ENCODE data around the gene ZNF17.

ZNF17 gene

DNA sequence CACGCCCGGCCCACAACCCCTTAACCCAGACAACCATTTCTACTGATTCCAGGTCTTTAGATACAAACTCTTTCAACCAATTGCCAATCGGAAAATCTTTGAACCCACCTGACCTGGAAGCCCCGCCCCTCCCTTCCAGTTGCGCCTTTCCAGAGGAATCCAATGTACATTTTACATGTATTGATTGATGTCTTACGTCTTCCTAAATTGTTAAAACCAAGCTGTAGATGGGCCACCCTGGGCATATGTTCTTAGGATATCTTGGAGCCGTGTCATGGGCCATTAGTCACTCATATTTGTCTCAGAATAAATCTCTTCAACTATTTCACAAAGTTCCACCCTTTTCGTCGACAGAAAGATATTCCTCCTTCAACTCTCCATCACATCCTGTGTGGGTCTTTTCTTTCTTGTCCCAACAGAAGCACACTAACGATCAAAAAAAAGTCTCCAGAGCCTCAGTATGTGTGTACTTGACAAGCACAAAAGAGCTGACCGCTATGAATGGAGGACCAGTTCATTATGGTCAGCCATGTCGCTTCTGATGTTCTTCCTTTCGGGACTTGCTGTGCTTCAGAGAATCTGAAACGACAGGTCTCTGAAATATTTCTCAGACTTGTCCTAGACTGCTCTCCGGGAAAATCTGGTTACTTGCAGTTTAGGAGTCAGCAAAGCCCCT, 23.6 kb downstream of the ZNF17 start:
- DNase-seq, result no peak

GRCh38 chr19:57435062-57435978, 24.4 kb downstream of the ZNF17 start, which contains the start of gene ZNF749:
TSS of gene ZNF749 (plus strand) at chr19:57435325. CDS start at chr19:57435579, 254 bp downstream.
- DNase-seq, result peak; percentile 94

- DNase-seq, result no peak
These were observed 25.5 kb downstream of the ZNF17 start for GRCh38 chr19:57436417-57436816.

DNA sequence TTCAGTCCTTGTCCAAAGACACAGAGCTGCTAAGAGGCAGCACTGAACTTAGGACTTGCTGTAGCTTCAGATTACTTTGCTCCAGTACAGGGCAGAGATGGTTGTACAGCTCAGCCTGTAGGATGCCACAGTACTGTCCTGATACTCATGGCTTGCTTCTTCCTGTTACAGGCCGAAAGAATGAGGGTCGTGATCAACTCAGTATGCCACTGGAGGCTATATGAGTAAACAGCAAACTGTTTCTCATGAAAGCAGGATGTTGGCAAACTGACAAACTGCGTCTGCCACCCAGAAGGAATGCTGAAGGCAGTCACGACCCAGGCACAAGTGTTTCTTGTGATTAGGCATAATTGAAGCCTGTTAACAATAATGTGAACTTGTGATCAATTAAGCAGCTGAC, 27.0 kb downstream of the ZNF17 start:
- no peak for DNase-seq

- no peak for DNase-seq
These were observed 28.0 kb downstream of the ZNF17 start for GRCh38 chr19:57438925-57439324.

- no peak for DNase-seq
These were observed 31.2 kb downstream of the ZNF17 start for GRCh38 chr19:57441979-57442752.

DNA sequence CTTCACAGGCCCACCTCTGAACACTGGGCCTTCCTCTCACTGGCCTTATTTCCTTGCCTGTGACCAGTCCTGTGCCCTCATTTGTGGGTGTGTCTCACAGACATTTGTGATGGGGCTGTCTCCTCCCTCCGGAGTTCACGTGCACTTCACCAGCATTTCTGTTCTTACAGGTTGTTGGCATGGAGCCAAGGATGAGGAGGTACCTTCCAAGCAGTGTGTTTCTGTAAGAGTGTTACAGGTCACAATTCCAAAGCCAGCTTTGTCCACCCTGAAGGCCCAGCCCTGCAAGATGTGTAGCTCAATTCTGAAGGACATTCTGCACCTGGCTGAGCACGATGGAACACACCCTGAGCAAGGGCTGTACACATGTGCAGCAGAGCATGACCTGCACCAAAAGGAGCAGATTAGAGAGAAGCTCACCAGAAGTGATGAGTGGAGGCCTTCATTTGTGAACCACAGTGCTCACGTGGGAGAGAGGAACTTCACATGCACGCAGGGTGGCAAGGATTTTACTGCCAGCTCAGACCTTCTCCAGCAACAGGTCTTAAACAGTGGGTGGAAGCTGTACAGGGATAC, 32.2 kb downstream of the ZNF17 start:
- DNase-seq, result no peak

GRCh38 chr19:57452307-57452706, 41.3 kb downstream of the ZNF17 start:
- DNase-seq, result no peak

GRCh38 chr19:57465680-57466381, 54.9 kb downstream of the ZNF17 start:
- DNase-seq, result no peak

DNA sequence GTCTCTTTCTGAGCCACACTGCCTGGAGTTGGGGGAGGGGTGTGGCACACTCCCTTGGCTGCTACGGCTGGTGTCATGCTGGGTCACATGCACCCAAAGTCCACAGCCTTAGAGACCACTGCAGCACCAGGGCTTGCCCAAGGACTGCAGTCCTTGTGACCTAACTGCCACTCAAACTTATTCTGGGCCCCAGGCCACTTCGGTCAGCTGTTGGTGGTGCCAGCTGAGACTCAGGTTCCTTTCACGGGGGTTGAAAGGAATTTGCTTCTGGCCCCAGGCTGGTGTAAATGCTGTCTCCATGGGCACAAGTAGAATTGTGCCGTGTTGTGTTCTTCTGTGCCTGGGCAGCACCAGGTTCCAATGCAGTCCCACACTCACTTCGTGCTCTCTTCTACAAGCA, 55.5 kb downstream of the ZNF17 start:
- no peak for DNase-seq
